PC-9 (cell line): ENCODE data around the gene CEP72.
"Not testable (repeated sequence)": the region's sequence is repeated elsewhere in the genome, so short reads cannot be mapped to it uniquely, and the experiment has no call there.

ENCODE experiments used
- CTCF ChIP-seq: fragments of 200-600 bp; sonication (generic); conservative IDR thresholded peaks from 2 replicates; pipeline ENCODE4 v1.6.1; 2017; ENCODE audit warnings: mixed run types, antibody characterized with exemption, mild to moderate bottlenecking, moderate library complexity
- EZH2 ChIP-seq: fragments of 200-600 bp; sonication (generic); IDR thresholded peaks from 2 replicates; pipeline ENCODE4 v1.8.0; 2017; ENCODE audit warnings: antibody characterized with exemption, low read depth

GRCh38 chr5:680836-681235, 68.7 kb downstream of the CEP72 start:
- not testable (repeated sequence) for TF ChIP-seq CTCF, EZH2
